Measurements from ENCODE around the gene CEACAM16.
A peak's percentile ranks its signal among the peaks of the same experiment; 100 is the strongest.

CEACAM16 gene

DNA sequence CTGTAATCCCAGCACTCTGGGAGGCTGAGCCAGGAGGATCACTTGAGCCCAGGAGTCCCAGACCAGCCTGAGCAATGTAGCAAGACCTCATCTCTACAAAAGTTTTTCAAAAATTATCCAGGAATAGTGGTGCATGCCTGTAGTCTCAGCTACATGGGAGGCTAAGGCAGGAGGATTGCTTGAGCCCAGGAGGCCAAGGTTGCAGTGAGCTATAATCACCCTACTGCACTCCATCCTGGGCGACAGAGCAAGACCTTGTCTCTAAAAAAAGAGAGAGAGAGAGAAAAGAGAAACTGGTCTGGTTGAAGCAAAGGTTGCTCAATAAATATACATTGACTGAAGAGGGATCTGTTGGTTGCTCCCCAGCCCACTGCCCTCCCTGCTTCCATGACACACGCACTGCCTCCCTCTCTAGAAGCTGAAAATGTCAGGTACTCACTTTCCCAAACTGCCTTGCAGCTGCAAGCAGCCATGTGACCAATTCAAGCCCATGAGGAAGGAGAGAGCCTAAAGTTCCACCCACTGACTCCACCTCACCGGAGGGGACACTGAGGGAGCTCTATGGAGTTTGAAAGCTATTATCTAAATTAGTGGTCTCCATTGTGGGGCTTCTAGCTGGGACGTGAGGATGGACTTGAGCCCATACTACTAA is 14.0 kb downstream of the CEACAM16 start:
- TF ChIP-seq, protein P1, sequence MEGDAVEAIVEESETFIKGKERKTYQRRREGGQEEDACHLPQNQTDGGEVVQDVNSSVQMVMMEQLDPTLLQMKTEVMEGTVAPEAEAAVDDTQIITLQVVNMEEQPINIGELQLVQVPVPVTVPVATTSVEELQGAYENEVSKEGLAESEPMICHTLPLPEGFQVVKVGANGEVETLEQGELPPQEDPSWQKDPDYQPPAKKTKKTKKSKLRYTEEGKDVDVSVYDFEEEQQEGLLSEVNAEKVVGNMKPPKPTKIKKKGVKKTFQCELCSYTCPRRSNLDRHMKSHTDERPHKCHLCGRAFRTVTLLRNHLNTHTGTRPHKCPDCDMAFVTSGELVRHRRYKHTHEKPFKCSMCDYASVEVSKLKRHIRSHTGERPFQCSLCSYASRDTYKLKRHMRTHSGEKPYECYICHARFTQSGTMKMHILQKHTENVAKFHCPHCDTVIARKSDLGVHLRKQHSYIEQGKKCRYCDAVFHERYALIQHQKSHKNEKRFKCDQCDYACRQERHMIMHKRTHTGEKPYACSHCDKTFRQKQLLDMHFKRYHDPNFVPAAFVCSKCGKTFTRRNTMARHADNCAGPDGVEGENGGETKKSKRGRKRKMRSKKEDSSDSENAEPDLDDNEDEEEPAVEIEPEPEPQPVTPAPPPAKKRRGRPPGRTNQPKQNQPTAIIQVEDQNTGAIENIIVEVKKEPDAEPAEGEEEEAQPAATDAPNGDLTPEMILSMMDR (IDR thresholded peaks at IDR 0.05; ENCODE audit: insufficient read depth, low read length) = no peak
- no peak for TF ChIP-seq GABPA (IDR thresholded peaks at IDR 0.05; ENCODE audit: low read depth)
- TF ChIP-seq POLR2AphosphoS5 (IDR thresholded peaks at IDR 0.05; ENCODE audit: low read depth) = no peak
- no peak for TF ChIP-seq SPI1 (IDR thresholded peaks at IDR 0.05; ENCODE audit: borderline replicate concordance, low read depth)
- TF ChIP-seq, protein P2, sequence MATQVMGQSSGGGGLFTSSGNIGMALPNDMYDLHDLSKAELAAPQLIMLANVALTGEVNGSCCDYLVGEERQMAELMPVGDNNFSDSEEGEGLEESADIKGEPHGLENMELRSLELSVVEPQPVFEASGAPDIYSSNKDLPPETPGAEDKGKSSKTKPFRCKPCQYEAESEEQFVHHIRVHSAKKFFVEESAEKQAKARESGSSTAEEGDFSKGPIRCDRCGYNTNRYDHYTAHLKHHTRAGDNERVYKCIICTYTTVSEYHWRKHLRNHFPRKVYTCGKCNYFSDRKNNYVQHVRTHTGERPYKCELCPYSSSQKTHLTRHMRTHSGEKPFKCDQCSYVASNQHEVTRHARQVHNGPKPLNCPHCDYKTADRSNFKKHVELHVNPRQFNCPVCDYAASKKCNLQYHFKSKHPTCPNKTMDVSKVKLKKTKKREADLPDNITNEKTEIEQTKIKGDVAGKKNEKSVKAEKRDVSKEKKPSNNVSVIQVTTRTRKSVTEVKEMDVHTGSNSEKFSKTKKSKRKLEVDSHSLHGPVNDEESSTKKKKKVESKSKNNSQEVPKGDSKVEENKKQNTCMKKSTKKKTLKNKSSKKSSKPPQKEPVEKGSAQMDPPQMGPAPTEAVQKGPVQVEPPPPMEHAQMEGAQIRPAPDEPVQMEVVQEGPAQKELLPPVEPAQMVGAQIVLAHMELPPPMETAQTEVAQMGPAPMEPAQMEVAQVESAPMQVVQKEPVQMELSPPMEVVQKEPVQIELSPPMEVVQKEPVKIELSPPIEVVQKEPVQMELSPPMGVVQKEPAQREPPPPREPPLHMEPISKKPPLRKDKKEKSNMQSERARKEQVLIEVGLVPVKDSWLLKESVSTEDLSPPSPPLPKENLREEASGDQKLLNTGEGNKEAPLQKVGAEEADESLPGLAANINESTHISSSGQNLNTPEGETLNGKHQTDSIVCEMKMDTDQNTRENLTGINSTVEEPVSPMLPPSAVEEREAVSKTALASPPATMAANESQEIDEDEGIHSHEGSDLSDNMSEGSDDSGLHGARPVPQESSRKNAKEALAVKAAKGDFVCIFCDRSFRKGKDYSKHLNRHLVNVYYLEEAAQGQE (IDR thresholded peaks at IDR 0.05; ENCODE audit: insufficient replicate concordance, low read depth) = no peak
- Histone ChIP-seq H3K4me3 (replicated peaks; ENCODE audit: insufficient read depth, low read length) (no peak overlapping the region), H3K27ac (replicated peaks) (no peak overlapping the region), H3K27me3 (ENCODE audit: insufficient read depth, poor library complexity, severe bottlenecking) (no peaks in the 10 kb centered on the region)
- peak in 1 of 2 experiments; percentile 61 for DNase-seq (ENCODE audit: low read depth in 1 of 2, low spot score in 1 of 2)

DNA sequence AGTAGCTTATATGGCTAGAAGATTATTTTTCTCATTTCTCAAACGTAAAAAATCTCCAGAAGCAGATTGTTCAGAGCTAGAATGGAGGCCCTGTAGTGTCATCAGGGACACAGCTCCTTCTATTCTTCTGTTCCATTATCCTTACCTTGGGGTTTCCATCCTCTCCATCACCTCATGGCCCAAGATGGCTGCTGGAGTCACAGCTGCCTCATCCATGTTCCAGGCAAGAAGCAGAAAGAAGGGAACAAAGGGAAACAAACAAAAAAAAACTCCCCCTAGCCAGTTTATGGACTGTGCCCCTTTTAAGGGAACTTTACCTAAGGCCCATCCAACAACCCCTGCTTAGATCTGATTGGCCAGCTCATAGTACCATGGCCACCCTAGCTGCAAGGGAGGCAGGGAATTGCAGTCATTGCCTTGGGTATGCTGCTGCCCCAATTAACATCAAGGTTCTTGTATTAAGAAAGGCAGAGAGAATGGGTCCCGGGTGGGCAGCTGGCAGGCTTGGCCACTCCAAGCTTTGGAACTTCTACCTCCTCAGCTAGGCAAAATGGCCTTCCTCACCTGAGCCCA is 15.7 kb downstream of the CEACAM16 start:
- TF ChIP-seq, protein P2 (IDR thresholded peaks at IDR 0.05; ENCODE audit: insufficient replicate concordance, low read depth) = no peak
- TF ChIP-seq, protein P1 (IDR thresholded peaks at IDR 0.05; ENCODE audit: insufficient read depth, low read length) = no peak
- no peak for TF ChIP-seq GABPA (IDR thresholded peaks at IDR 0.05; ENCODE audit: low read depth)
- no peak for TF ChIP-seq SPI1 (IDR thresholded peaks at IDR 0.05; ENCODE audit: borderline replicate concordance, low read depth)
- TF ChIP-seq POLR2AphosphoS5 (IDR thresholded peaks at IDR 0.05; ENCODE audit: low read depth) = no peak
- DNase-seq (ENCODE audit: low read depth in 1 of 2, low spot score in 1 of 2) = no peak
- no peaks in the 10 kb centered on the region for H3K27me3 ChIP-seq (ENCODE audit: insufficient read depth, poor library complexity, severe bottlenecking)
- H3K4me3 ChIP-seq (replicated peaks; ENCODE audit: insufficient read depth, low read length) = no peak overlapping the region
- H3K27ac ChIP-seq (replicated peaks) = no peak overlapping the region

DNA sequence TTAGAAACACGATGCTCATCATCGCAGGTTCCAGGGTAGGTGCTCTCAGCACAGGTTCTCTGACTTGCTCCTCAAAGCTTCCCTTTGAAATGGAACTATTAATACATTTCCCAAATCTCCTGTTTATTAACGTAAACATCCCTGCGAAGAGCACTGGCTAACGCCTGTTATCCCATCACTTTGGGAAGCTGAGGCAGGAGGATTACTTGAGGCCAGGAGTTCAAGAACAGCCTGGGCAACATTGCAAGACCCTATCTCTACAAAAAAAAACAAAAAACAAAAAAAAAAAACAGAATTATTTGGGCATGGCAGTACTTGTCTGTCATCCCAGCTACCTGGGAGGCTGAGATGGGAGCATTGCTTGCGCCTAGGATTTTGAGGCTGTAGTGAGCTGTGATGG is 18.7 kb downstream of the CEACAM16 start:
- no peak for TF ChIP-seq SPI1 (IDR thresholded peaks at IDR 0.05; ENCODE audit: borderline replicate concordance, low read depth)
- no peak for TF ChIP-seq GABPA (IDR thresholded peaks at IDR 0.05; ENCODE audit: low read depth)
- TF ChIP-seq, protein P1 (IDR thresholded peaks at IDR 0.05; ENCODE audit: insufficient read depth, low read length) = no peak
- TF ChIP-seq, protein P2 (IDR thresholded peaks at IDR 0.05; ENCODE audit: insufficient replicate concordance, low read depth) = no peak
- no peak for TF ChIP-seq POLR2AphosphoS5 (IDR thresholded peaks at IDR 0.05; ENCODE audit: low read depth)
- H3K27ac ChIP-seq (replicated peaks) = no peak overlapping the region
- no peak for DNase-seq (ENCODE audit: low read depth in 1 of 2, low spot score in 1 of 2)
- H3K4me3 ChIP-seq (replicated peaks; ENCODE audit: insufficient read depth, low read length) = no peak overlapping the region
- no peaks in the 10 kb centered on the region for H3K27me3 ChIP-seq (ENCODE audit: insufficient read depth, poor library complexity, severe bottlenecking)
